SK-MEL-5 (cell line): ENCODE data around the gene TAAR5. TPM values are rescaled to one million over a fixed set of nuclear protein-coding genes. Genes with fewer than 3 reads are reported as not detected.
"Not testable (repeated sequence)": the region's sequence is repeated elsewhere in the genome, so short reads cannot be mapped to it uniquely, and the experiment has no call there.

Experiments
- DNase-seq: peaks from one replicate; pipeline ENCODE4 v3.0.0-alpha.2; 2016; ENCODE audit warnings: low read depth, low spot score
- in situ Hi-C: cut with HindIII; loops from 2 replicates; pipeline ENCODE4 v1.10.0; 2016; ENCODE audit warnings: low sequenced_read_pairs, high pct_unique_total_duplicates, low pct_unique_long_range_greater_than_20kb
- small RNA-seq, 2 experiments: library from RNA; depleted of rRNA; stranded (forward); fragments of <200 nt; gene quantifications; one replicate each; pipeline ENCODE3, GENCODE V24; 2014
- total RNA-seq: library from RNA; depleted of rRNA; stranded (reverse); fragments of >200 nt; shearing (Covaris generic); gene quantifications from 2 replicates; pipeline ENCODE4 v1.2.3, GENCODE V29; 2014; rRNA removed

TAAR5 gene
- total RNA-seq, 1 experiment from 2014 or later: not detected

DNA sequence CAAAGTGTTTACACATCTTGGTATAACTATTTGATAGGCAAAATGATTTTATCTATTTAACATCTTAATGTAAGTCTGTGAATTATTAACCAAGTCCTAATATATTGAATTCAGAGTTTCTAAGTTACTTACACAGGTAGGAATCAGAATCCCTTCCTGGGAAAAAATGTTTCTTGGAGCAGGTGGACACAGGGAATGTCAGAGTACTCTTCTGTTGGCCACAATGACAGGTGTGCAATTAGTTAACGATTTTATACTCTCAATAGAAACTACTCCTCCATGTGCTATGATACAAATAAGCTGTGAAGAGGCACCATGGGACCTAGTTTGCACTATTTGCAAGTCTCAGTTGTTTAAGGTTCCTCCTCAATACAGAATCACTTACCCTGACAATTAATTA lies 821 bp upstream of the TAAR5 start:
- in situ Hi-C loops: no loop called here
- no peak for DNase-seq

GRCh38 chr6:132587424-132587823 lies 2.1 kb downstream of the TAAR5 start:
- in situ Hi-C loops: no loop called here
- no peak for DNase-seq

DNA sequence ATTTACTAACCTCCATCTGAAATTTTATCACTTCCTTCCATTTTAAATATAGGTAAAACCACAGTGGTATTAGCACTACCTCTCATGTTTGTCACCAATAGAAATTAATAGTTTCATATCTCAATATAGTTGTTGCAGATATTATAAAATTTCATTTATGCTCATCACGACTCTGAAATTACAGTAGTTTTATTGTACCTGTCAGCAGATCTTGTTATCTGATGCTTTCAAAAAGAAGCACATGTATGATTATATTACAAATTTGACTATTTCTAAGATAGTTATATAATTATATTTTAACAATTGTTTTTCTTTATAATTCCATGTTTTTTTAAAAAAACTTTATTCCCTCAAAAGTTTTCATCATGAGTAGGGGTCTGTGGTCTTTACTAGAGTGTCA lies 4.8 kb downstream of the TAAR5 start:
- DNase-seq: no peak
- in situ Hi-C loops: no loop called here

- DNase-seq: no peak
- in situ Hi-C loops: no loop called here
Observed at GRCh38 chr6:132571774-132572173, 17.8 kb downstream of the TAAR5 start.

DNA sequence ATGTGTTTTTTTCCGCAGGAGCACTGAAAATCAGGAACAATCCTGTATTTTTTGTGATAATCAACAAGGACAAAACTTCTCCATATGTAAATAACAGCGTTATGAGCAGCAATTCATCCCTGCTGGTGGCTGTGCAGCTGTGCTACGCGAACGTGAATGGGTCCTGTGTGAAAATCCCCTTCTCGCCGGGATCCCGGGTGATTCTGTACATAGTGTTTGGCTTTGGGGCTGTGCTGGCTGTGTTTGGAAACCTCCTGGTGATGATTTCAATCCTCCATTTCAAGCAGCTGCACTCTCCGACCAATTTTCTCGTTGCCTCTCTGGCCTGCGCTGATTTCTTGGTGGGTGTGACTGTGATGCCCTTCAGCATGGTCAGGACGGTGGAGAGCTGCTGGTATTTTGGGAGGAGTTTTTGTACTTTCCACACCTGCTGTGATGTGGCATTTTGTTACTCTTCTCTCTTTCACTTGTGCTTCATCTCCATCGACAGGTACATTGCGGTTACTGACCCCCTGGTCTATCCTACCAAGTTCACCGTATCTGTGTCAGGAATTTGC lies 19.2 kb downstream of the TAAR5 start, which contains the start of gene TAAR6:
TAAR6 (plus strand) TSS at position 102 of the 557 bp plus-strand sequence; CDS start at position 102, 0 bp downstream.
- in situ Hi-C loops: no loop called here
- DNase-seq: no peak

- in situ Hi-C loops: no loop called here
- DNase-seq: no peak
Observed at GRCh38 chr6:132569170-132569569, 20.4 kb downstream of the TAAR5 start.

DNA sequence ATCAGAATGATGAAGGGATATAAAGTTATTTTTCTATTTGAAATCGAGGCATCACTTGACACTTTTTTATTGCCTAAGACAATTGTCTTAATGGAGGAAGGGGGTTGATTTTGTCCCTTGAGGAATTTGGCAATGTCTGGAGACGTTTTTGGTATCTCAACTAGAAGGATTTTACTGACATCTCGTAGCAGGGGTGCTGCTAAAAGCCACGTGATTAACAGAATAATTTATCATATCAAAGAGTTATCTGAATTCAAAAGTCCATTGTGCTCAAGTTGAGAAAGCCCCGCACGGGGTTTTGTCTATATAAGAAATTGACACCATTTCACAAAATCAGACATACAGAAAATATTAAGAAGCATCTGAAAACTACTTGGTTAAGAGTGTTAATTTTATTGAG lies 20.9 kb downstream of the TAAR5 start:
- in situ Hi-C loops: no loop called here
- DNase-seq: no peak

DNA sequence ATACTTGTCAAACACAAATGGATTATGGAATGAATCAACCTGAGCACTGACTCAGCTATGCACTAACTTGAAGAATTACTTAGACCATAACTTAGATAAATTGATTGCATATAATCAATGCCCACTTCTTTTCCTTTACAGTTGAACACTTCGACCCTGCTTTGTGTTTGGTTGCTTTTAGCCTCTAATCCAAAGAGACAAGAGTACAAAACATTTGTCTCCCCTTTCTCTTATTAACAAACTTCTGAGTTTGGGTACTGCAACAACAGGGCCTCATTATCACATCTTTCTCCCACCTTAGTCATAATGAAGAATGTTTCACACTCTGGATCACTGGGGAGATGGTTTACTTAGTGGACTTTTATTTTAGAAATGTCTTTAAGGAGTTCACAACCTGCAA lies 22.0 kb downstream of the TAAR5 start:
- in situ Hi-C loops: no loop called here
- no peak for DNase-seq

DNA sequence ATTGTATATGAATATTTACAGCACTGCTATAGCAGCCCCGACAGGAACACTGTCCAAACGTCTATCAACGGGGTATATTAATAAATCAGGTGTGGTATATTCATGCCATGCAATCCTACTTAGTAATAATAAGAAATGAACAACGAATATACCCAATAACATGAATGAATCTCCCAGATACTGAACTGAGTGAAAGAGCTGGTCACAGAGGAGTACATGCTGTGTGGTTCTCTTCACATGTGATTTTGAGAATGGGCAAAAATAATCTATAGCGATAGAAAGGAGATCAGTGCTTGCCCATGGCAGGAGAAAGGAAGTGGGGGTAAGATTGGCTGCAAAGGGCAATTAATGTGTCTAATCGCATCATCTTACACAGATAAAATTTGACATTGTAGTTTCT lies 23.1 kb downstream of the TAAR5 start:
- no peak for DNase-seq
- in situ Hi-C loops: no loop called here

GRCh38 chr6:132560087-132560486 lies 29.5 kb downstream of the TAAR5 start:
- in situ Hi-C loops: not testable (repeated sequence)

GRCh38 chr6:132552372-132552771 lies 37.2 kb downstream of the TAAR5 start, which contains the start of gene TAAR8:
TSS of gene TAAR8 (plus strand) at chr6:132552672. CDS start at chr6:132552693, 21 bp downstream.
- no peak for DNase-seq
- in situ Hi-C loops: no loop called here

More at GRCh38 chr6:132560087-132560486, 29.5 kb downstream of the TAAR5 start:
- not testable (repeated sequence) for DNase-seq

DNA sequence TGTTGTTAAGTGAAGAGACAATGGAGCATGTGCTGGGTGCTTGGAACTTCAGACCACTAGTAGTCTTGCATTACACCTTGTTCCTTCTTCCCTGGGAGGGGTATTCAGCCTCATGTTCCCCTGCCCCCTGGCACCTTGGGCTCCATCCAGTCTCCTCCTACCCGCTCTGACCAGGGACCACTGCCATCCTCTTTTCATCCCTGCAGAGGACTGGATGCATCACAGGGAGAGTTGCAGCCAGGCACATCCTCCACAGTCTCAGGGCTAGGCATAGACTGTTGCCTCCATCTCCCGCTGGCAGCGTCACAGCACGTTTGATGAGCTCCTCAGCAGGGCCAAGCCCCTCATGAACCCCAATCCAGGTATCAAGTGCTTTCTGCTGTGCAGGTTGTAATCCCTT lies 38.3 kb downstream of the TAAR5 start:
- DNase-seq: no peak
- in situ Hi-C loops: no loop called here

DNA sequence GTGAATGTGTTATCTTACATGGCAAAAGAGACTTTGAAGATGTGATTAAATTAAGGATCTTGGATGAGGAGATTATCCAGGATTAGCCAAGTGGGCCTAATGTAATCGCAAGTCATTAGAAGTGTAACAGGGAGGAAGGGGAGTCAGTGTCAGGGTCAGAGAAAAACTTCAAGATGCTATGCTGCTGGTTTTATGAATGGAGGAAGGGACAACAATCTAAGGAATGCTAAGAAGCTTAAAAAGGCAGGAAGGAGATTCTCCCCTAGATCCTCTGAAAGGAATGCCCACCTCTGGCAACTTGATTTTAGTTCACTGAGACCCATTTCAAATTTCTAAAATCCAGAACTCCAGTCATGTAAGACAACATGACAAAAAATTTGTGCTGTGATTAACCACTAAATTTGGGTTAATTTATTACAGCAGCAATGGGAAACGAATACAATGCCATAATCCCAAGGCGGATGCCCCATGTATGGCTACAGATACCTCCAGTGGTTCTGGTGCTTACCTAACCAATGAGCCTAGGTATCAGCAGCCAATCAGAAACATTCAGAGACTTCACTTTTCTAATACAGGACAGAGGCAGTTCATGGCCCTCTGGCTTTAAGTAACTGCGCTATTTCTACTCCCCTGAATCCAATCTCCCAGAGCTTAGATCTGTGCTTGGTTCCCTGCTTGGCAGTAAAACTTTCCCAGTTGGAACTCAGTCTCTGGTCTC lies 40.6 kb downstream of the TAAR5 start:
- DNase-seq: no peak
- in situ Hi-C loops: no loop called here

DNA sequence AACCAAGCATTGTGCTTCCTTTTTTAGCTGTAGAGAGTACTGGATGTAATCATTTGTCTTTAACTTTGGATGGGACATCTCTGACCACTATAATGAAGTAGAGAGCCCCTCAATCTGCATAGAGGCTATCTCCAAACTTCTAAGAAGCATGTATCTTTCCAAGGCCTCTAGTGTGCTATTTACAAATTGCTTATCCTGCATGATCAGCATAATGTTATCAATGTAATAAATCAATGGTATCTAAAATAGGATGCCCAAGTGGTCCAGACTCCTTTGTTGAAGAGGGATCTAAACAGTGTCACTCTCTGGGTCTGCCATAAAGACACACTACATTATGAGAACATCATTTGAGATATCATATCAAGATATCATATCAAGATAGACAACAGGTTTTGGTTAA lies 44.7 kb downstream of the TAAR5 start:
- in situ Hi-C loops: no loop called here
- no peak for DNase-seq

Small RNAs within 50 kb of the gene (small RNA-seq; reads per million reads assigned to genes)
- 0 reads per million in 2 experiments for gene TAAR7P

Other genes starting within 250 kb of the TAAR5 start
- gene MOXD1, start 188.3 kb downstream of the TAAR5 start, total RNA-seq: 17.2 and 17.6 TPM in 2 replicates
- 87.6 and 107 TPM in 2 replicates for gene STX7, start 76.6 kb downstream of the TAAR5 start, total RNA-seq
- not detected in 2 replicates for gene TAAR9, start 51.5 kb downstream of the TAAR5 start, total RNA-seq
- not detected in 2 replicates for gene TAAR8, start 37.1 kb downstream of the TAAR5 start, total RNA-seq
- gene TAAR6, start 19.4 kb downstream of the TAAR5 start, total RNA-seq: not detected in 2 replicates
- gene TAAR2, start 34.5 kb upstream of the TAAR5 start, total RNA-seq: not detected in 2 replicates
- gene TAAR1, start 69.4 kb upstream of the TAAR5 start, total RNA-seq: not detected in 2 replicates
- gene VNN1, start 124.3 kb upstream of the TAAR5 start, total RNA-seq: not detected in 2 replicates
- 0.08 and 0.34 TPM in 2 replicates for gene VNN2, start 168.2 kb upstream of the TAAR5 start, total RNA-seq
- 47.2 and 54.8 TPM in 2 replicates for gene SLC18B1, start 208.9 kb upstream of the TAAR5 start, total RNA-seq
- gene RPS12, start 224.8 kb upstream of the TAAR5 start, total RNA-seq: 2,464 and 2,714 TPM in 2 replicates